Heart right ventricle (tissue), 16 donors: ENCODE measurements around the gene CD96. TPM values are rescaled to one million over a fixed set of nuclear protein-coding genes. Genes with fewer than 3 reads are reported as not detected.

Experiments used
- ATAC-seq, 8 donors: fragments of 200-7000 bp; cut with Tn5 transposase; one replicate each; pipeline ENCODE4 v1.9.1; 2020; ENCODE audit warnings: mild to moderate bottlenecking in 8 of 8, moderate library complexity in 8 of 8, moderate number of reproducible peaks in 1 of 8
- DNase-seq, 2 donors: peaks; one replicate each; pipeline ENCODE4 v3.0.0-alpha.2; 2020
- H3K27ac ChIP-seq, 10 donors: fragments of 200-600 bp; sonication (generic) in 2 of 10; one replicate each; pipeline versions ENCODE4 v1.5.0 to v1.8.0; 2020 to 2022; ENCODE audit warnings: mild to moderate bottlenecking in 3 of 10
- H3K27me3 ChIP-seq, 7 donors: fragments of 200-600 bp; one replicate each; pipeline ENCODE4 v1.8.0; 2021 to 2022; ENCODE audit warnings: mild to moderate bottlenecking in 2 of 7
- H3K36me3 ChIP-seq, 9 donors: fragments of 200-600 bp; sonication (generic) in 1 of 9; one replicate each; pipeline versions ENCODE4 v1.5.0 to v1.8.0; 2020 to 2022; ENCODE audit warnings: mild to moderate bottlenecking in 2 of 9
- H3K4me1 ChIP-seq, 9 donors: fragments of 200-600 bp; sonication (generic) in 1 of 9; one replicate each; pipeline versions ENCODE4 v1.5.0 to v1.8.0; 2020 to 2022; ENCODE audit warnings: mild to moderate bottlenecking in 4 of 9
- H3K4me3 ChIP-seq, 10 donors: fragments of 200-600 bp; sonication (generic) in 2 of 10; one replicate each; pipeline versions ENCODE4 v1.5.0 to v1.8.0; 2020 to 2022; ENCODE audit warnings: mild to moderate bottlenecking in 7 of 10, moderate library complexity in 2 of 10
- H3K9me3 ChIP-seq, 11 donors: fragments of 200-600 bp in 10 of 11; sonication (generic) in 2 of 11; one replicate each; pipeline versions ENCODE4 v1.5.0 to v1.8.0; 2013 to 2022; ENCODE audit warnings: mild to moderate bottlenecking in 2 of 11, control low read depth in 1 of 11, moderate library complexity in 1 of 11
- CTCF ChIP-seq, 9 donors: fragments of 200-600 bp; sonication (generic) in 2 of 9; IDR thresholded peaks; one replicate each; pipeline versions ENCODE4 v1.5.0 to v1.8.0; 2021 to 2022; ENCODE audit warnings: antibody characterized with exemption in 9 of 9, mild to moderate bottlenecking in 5 of 9, moderate library complexity in 1 of 9
- WGBS, 2 donors: extraction: QIAGEN DNeasy Blood & Tissue Kit; methylation state at CpG; one replicate each; pipeline ENCODE4 v1.1.7; 2013; ENCODE audit warnings: inconsistent platforms in 1 of 2; 5-methylcytosine and 5-hydroxymethylcytosine counted together
- intact Hi-C, 10 donors: fragments of 100-400 bp; cut with DNase I; formaldehyde crosslinking; loops; one replicate each; pipeline versions ENCODE4 v1.11.1 to v1.14.2; 2022
- polyA plus RNA-seq, 2 donors: library from polyadenylated mRNA; stranded (reverse); fragments of 200-250 nt; gene quantifications; one replicate each; pipeline ENCODE4 v1.2.3, GENCODE V29; 2013
- total RNA-seq, 10 donors: library from RNA; stranded (reverse); fragmentation: NEBNext Ultra II Directional in 3 of 10; extraction: Animal tissue kit (Norgen Biotek cat#: 25700) in 3 of 10; gene quantifications; one replicate each; pipeline versions ENCODE4 v1.2.1 to v1.2.4, GENCODE V29; 2021 to 2023
- donor health status: Arrhythmogenic right ventricular cardiomyopathy.
- donor health status: ischemic (EF 13 %, LVEDD 7.1; RV severe dilation, severe dysfunction).
- donor health status: healthy with polysubstance abuse.
- donor health status: DM: no; HTN: yes; CAD: no.
- donor health status: DM: no; HTN: no; CAD: no.
- donor health status: ischemic (EF 25% LVEDD 6.9; RV normal size, moderate dysfunction).
- donor health status: ischemic (EF 25% LVEDD 5.7; RV mildly dilated, moderate dysfunction).
- donor health status: healthy.
- donor health status: DM: yes; HTN: yes; CAD: no.
- donor health status: Ischemic cardiomyopathy.
- donor health status: ischemic (EF 35%, LVEDD 5.7; RV mildly dilated, moderate dysfunction).
- donor health status: nonischemic (EF 11% LVEDD 7.7; RV severe dilation, severe dysfunction).
- donor health status: DM: yes; HTN: yes; CAD: no.
- donor health status: PGD.
- donor health status: ischemic (EF 29% LVEDD 5.4; RV normal size, mild dysfunction).
- donor health status: nonischemic (EF 23%, LVEDD 6.1; RV moderate dilation, normal function).

The CD96 gene
- total and polyA plus RNA-seq, 12 donors: 0.07 to 6.2 (median 0.28) TPM

DNA sequence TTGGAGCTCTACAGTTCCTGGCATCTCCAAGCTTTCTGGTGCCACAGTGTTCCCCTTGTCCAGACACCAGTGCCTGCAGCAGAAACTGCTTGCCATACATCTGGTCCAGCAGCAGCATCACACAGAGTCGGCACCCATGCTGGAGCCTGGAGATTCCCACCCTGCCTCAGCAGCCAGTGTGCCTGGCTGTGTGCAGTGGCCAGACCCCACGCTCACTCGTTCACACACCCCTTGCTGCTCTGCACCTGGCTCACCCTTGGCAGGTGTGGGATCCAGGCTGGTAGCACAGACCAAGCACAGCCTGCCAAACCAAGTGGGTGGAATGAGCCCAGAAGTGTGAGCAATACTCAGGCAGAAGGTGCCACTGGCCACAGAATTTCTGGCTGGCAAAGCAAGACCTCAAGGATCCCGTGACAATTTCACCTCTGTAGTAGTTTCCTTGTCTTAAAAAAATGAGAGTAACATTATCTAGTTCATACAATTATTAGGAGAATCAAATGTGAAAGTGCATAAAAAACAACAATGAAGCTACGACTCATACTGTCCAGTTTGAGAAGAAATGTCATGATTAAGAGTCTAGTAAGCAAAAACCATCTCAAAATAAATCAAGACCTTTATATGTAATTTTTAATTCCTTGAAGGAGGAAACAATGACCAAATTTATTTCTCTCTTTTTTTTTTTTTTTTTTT is 76.1 kb downstream of the CD96 start:
- Histone ChIP-seq H3K9me3 (no peaks in the 10 kb centered on the region), H3K36me3 (no peaks in the 10 kb centered on the region), H3K27me3 (peaks cover 0 to 5% (median 0%) of the 10 kb centered on the region in 7 donors), H3K27ac (no peak overlapping the region), H3K4me1 (no peaks in the 10 kb centered on the region), H3K4me3 (no peak overlapping the region)
- intact Hi-C loops: no loop called here
- DNase-seq (no peak), ATAC-seq (no peak)
- 92 to 93% methylated on average over 5 of the region's 5 CpGs for WGBS, 2 donors
- no peak for TF ChIP-seq CTCF (IDR thresholded peaks at IDR 0.05)

DNA sequence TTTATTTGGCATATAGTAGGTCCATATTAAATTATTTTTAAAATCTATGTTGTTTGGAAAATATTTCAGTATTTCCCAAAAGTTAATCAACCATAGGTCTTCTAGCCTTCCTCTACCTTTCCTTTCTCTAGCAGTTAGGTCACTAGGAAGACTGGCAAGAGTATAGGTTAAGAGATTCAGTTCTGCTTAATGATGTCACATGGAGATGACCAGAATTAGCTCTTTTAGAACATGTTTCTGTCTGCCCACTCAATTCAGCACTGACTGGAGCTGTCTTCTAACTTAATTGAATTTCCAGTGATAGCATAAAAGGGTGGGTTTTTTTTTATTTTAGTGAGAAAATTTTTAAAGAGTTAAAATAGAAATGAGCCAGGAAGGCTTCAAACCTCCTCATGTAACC is 76.9 kb downstream of the CD96 start:
- no peak for TF ChIP-seq CTCF (IDR thresholded peaks at IDR 0.05)
- Histone ChIP-seq H3K27ac (no peak overlapping the region), H3K4me1 (no peaks in the 10 kb centered on the region), H3K27me3 (peaks cover 0 to 5% (median 0%) of the 10 kb centered on the region in 7 donors), H3K9me3 (no peaks in the 10 kb centered on the region), H3K36me3 (no peaks in the 10 kb centered on the region), H3K4me3 (no peak overlapping the region)
- DNase-seq (no peak), ATAC-seq (no peak)
- intact Hi-C loops: no loop called here

GRCh38 chr3:111619833-111620232 is 77.8 kb downstream of the CD96 start:
- Histone ChIP-seq H3K4me1 (no peaks in the 10 kb centered on the region), H3K36me3 (no peaks in the 10 kb centered on the region), H3K9me3 (no peaks in the 10 kb centered on the region), H3K27me3 (peaks cover 0 to 5% (median 0%) of the 10 kb centered on the region in 7 donors), H3K27ac (no peak overlapping the region), H3K4me3 (no peak overlapping the region)
- 76 to 81% methylated on average over 3 of the region's 3 CpGs for WGBS, 2 donors
- DNase-seq (no peak), ATAC-seq (no peak)
- no peak for TF ChIP-seq CTCF (IDR thresholded peaks at IDR 0.05)
- intact Hi-C loops: no loop called here

- 44 to 46% methylated on average over 5 of the region's 5 CpGs for WGBS, 2 donors
- no peak for DNase-seq
- intact Hi-C loops: no loop called here
- TF ChIP-seq CTCF (IDR thresholded peaks at IDR 0.05): peak in 4 of 9 donors; percentile 8 to 38 (median 20)
- Histone ChIP-seq H3K36me3 (no peaks in the 10 kb centered on the region), H3K4me1 (no peaks in the 10 kb centered on the region), H3K27ac (no peak overlapping the region), H3K4me3 (no peak overlapping the region), H3K27me3 (peaks cover 0 to 5% (median 0%) of the 10 kb centered on the region in 7 donors), H3K9me3 (no peaks in the 10 kb centered on the region)
- ATAC-seq: no peak
Observed at GRCh38 chr3:111621535-111621934, 79.5 kb downstream of the CD96 start.
